NK-92 treated with Interleukin-12 subunit alpha and Interleukin-12 subunit beta, amount 100 ng/mL, for 24 hours (cell line): Measurements from ENCODE around the gene LYZL2.
"Not testable (repeated sequence)": the region's sequence is repeated elsewhere in the genome, so short reads cannot be mapped to it uniquely, and the experiment has no call there.

Experiments used
- DNase-seq: peaks from one replicate; lab custom pipeline; 2025; lab: John Stamatoyannopoulos, UW

Gene LYZL2

DNA sequence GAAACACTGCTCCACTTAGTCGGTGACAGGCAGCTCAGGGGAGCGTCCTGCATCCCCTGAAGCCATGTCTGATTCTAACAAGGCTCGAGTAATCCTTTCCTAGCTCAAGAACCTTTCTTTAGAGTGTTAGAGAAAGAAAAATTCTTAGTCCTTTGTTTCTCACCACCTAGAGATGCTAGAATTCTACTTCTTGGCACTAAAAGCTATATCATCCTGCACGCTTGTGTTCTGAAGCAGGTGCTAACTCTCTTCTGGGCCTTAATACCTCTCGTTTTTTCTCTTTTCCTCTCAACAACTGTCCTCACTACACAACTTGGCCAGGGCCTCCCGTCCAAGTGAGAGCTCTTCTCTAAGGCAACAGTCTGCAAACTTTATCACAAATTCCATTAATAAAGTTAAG lies at the start of gene LYZL2:
LYZL2 (minus strand) TSS at position 101 of the 400 bp plus-strand sequence. CDS start 2,838 bp downstream, outside the sequence.
- DNase-seq: no peak

DNA sequence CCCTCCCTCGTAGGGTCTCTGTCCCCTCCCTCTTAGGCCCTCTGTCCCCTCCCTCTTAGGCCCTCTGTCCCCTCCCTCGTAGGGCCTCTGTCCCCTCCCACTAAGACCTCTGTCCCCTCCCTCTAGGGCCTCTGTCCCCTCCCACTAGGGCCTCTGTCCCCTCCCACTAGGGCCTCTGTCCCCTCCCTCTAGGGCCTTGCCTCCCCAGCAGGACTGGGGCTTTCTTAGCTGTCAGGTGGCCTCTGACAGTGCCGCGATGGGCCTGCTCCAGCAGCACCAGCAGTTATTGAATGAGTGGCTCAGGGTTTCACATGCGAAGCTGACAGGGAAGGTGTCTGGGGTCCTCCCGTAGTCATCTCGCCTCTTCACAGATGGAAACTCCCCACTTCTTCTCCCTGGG lies 48.1 kb upstream of the LYZL2 start:
- not testable (repeated sequence) for DNase-seq

DNA sequence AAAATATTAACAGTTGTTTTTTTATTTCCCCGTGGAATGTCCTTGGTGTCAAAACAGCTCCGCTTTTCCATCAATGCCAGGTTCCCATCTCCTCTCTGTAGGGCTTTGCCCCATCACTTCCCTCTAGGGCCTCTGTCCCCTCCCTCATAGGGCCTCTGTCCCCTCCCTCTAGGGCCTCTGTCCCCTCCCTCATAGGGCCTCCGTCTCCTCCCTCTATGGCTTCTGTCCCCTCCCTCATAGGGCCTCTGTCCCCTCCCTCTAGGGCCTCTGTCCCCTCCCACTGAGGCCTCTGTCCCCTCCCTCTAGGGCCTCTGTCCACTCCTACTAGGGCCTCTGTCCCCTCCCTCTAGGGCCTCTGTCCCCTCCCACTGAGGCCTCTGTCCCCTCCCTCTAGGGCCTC lies 47.6 kb upstream of the LYZL2 start:
- not testable (repeated sequence) for DNase-seq

DNA sequence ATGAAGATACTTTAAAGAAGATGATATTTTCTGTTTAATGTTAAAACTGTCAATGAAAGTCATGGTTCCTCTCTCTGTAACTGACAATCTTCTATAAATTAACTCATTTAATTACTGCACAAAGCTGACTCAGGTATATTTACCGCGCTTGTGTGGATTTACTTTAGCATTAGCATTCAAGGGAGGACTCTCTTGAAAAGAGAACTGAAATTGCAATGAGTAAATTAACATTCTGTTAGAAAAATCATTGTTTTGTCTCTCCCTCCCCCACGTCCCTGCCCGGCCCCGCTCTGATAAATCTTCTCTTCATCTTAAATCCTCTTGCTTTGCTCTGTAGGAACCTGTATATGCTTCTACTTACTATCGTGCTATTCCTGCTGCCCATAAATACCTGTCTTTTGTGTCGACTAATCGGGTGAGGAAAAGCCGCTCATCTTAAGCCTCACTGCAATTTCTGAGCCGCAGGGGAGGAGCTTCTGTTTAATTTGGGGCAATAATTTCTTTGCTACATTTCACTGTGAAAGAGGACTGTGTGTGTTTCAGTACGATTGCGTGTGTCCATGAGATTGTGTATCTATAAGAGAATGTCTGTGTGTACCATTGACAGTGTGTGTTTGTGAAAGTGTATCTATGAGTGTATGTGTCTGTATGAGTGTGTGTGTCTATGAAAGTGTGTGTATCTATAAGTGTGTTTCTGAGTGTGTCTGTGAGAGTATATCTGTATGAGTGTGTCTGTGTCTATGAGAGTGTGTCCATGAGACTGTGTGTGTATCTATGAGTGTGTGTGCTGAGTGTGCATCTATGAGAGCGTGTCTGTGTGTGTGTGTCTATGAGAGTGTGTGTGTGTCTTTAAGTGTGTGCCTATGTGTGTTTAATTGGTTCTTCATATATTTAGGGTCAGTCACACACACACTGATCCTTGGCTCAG lies 46.5 kb upstream of the LYZL2 start:
- DNase-seq: no peak

DNA sequence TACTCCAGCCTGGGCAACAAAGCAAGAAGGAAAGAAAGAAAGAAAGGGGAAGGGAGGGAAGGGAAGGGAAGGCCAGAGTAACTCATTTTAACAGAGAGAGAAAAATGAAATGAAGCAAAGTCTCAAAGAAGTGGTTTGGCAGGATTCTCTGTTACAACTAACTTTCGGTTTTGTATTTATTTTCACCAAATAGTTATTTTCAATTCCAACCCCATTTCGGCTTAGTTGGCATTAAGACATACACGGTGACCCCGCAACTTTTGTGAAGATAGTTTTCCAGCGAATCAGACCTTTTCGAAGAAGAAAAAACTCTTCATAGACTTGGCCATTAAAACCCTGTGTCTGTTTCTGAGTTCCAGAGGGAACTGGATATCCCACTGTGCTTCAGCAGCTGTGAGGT lies 45.2 kb upstream of the LYZL2 start:
- DNase-seq: no peak

DNA sequence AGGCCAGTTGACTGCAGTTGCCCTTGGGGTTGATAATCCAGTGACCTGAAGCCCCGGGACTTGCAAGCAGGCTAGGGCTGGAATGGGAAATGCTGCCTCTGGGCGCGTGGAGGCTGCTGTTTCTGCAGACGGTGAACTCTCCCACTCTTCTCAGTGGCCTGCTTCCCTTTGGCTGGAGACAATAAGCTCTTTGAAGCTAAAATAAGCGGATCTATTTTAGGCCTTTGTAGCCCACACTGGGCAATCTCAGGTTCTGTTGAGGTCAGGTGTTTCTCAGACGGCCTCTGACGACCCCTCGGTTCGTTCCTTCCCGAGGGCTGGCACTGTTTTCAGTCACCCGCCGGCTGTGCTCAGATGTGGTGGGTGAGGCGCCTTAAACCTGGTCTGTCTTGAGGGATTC lies 43.7 kb upstream of the LYZL2 start:
- DNase-seq: not testable (repeated sequence)

DNA sequence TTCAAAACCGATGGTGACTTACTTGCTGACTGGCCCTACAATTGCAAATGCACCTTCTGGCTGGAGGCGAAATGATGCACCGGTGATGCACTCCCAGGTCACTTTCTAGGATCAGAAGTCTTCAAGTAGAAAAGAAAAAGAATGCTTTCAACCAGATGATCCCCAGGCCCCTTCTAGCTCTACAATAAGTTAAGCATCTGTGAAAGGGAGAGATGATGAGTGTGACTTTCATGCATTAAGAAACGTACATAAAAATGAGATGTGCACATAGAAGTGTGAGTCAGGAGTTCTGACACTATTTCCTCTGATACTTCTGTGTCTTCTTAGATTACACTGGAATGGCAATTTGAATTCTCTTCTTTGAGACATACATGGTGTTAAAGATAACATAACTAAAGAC lies 42.8 kb upstream of the LYZL2 start:
- not testable (repeated sequence) for DNase-seq

DNA sequence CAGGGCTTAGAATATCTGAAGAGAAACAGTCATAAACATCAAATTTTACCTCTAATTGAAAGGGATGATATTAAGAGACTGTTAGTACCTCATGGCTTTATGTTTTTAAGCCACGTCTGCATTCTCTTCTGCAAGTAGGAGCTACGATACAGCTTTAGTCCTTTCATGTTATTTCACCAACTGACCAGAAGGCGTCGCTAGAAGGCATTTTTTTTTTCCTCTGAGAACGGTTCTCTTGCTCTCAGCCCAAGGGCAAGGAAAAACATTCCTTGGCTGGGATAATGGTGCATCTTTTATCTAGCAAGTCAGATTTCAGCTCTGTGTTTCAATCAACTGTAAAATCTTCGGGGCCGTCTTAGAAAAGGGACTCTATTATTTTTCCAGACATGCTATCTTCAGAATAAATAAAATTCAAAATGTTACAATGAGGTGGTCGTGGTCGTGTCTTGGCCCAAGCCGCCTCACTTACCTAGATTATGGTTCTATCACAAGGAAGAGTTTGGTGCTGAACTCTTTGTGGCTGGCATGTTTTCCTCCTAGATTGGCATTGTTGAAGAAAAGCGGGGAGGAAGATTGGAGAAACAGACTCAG lies 41.6 kb upstream of the LYZL2 start:
- no peak for DNase-seq

DNA sequence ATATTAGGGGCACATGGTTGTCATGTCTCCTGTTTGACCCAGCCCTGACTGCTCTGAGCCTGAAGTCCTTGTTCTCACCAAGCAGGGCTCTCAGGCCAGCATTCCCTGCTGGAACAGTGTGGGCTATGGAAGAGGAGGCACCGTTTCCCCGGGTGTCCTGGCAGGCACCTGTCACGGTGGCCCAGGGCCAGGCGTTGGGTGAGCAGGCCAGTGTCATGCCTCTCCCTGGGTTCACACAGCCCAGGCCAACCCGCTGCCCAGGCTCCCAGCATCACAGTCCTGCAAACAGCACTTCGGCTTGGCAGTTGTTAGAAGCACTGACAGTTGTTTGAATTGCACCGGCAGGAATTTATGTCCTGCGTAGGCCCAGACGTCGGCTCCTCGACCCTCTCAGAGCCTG lies 38.4 kb upstream of the LYZL2 start:
- DNase-seq: not testable (repeated sequence)

DNA sequence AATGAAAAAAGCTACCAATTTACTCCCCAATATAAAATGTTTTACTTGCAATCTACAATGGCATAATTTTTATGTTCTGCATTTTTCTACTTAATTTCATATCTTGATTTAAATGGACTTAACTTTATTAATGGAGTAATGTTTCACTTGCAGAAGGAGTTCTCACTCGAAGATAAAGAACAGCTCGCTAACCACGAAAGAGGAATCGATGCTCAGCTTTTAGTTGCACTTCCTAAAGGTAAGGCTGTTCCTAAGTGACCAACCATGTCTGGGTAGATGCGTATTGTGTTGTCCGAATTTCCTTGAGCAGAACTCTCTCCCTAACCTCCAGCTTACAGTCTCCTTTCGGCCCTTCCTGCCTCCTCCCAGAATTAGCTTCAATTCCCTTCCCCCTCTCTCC lies 33.9 kb upstream of the LYZL2 start:
- DNase-seq: not testable (repeated sequence)

DNA sequence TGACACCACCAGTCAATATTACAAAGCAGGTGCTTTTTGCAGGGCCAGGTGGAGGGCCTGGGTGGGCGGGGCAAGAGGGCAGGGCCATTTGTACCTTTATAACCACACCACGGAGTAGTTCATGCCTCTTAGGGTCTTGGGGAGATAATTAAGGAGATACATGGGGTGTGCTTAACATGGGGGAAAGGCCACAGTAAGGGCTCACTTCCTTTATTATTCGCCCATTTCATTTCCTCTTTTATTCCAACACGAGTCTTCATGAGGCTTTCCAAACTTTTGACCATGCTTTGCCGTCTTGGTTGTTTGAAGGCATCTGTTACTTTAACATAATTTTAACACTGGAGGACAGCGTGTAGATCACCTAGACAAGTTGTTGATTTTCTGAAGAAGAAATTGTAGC lies 33.3 kb upstream of the LYZL2 start:
- DNase-seq: no peak

DNA sequence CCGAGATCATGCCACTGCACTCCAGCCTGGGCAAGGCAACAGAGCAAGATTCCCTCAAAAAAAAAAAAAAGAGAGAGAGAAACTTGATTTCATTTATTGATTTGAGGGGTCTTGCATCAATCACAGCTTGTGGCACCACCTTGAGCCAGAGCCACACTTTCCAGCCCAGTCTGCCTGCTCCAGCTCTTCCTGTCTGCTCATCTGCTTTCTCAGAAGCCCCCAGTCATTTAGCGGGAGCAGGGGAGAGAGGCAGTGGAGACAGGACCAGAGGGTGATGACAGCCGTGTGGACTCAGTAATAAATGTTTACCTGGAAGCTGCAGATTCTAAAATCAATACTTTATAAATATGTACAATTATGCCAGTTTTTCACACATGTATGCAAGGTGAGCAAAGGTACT lies 30.8 kb upstream of the LYZL2 start:
- DNase-seq: not testable (repeated sequence)

DNA sequence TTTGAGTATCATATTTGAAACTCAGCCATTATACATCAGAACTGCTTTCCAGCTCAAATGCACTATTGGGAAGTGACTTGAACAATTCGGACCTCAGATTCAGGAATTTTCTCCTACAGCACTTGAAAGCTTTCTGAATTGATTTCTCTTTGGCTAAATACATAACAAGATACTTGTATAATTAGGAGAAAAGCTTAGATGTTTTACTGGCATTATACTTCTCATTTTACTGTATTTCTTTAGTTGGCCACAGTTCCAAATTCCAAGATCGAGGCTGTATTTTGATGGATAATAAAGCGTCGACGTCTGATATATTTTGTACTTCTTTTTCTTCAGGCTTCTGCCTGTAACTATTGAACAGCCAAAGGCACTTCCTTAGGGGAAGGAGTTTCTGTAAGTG lies 26.7 kb upstream of the LYZL2 start:
- DNase-seq: no peak

DNA sequence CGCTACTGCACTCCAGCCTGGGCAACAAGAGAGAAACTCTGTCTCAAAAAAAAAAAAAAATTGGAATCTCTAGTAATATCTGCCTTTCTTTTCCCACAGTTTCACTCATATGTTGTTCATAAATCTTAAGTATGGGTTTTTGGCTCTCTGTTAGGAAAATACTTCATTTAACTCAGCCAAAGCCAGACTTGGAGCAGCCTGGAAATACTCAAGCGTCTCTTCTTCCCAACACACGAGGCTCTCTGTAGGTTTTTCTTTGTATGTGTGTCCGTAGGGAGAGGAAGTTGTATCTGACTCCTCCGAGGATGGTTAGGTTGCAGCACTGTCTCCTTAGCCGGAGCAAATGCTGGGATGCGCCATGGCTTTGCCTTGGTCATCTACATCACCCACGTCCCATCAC lies 25.4 kb upstream of the LYZL2 start:
- DNase-seq: not testable (repeated sequence)

DNA sequence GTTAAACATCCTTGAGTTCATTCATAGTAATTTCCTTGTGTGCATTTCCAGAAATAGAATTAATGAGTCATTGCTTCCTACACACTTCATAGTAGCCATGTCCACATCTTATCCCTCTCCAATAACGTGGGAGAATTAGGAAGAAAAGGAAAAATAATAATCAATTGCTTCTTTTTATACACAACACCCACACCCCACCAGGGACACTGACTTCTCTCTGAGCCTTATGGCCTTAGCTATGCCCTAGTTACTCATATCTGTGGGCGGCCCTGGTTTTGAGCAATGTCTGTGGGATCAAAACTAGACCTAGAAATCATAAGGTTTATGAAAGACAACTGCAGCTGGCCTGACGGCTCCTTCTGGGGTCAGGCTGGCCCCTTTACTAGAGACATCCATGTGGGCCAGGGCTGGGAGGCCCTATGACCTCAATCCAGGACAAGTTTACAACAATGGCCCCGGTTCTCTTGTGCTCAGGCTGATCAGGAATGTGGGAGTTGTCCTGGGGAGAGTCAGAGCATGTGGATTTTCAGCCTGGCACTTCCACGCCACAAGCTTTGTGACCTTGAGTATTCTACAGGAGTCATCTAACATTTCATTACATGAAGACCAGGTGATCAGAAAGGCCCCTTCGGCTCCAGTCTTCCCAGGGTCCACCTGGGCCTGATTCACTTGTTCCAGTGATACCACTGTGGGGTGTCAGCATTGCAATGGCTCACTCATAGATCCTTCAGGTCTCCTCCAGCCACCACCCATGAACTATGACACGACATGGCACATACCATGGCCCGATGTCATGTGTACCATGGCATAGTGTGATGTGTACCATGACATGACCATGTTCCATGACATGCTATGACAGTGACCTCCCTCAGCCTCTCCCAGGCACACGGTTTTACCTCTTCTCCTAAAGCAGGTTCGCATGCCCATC lies 22.2 kb upstream of the LYZL2 start:
- not testable (repeated sequence) for DNase-seq

DNA sequence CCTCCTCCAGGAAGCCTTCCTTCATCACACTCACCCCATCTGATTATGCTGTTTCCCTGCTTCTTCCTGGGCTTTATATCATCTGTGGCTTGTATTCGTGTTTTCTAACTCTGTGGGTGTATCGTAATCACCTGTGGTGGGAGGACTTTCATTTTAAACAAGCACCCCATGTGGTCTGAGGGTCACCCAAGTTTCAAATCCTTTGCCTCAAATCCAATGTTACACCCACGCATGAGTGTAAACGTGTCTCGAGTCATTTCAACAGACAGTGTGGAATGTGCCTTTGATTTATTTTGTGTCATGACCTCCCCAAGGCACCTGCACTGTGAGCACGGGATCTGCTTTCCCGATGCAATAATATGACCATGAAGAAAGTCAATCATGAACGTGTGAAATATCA lies 17.5 kb upstream of the LYZL2 start:
- no peak for DNase-seq

DNA sequence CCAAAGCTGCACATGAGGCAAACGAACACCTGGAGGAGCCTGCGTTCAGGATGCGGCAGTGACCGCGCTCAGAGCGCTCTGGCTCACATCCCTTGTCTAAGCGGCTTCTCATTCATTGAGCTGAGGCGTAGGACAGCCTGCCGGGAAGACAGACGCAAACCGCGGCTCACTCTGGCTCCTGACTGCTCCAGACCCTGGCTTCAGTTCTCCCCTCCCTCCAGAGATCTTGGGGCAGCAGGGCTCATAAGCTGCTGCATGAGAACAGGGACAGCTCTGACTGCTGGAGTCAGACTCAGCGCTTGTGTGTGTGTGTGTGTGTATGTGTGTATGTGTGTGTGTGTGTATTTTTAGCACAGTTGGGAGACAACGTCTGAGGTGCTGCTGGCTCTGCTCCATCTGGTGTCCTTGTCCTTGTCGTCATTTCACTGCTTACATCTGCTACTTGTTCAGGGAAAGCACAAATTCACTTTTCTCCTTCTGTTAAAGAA lies 15.8 kb upstream of the LYZL2 start:
- DNase-seq: no peak

DNA sequence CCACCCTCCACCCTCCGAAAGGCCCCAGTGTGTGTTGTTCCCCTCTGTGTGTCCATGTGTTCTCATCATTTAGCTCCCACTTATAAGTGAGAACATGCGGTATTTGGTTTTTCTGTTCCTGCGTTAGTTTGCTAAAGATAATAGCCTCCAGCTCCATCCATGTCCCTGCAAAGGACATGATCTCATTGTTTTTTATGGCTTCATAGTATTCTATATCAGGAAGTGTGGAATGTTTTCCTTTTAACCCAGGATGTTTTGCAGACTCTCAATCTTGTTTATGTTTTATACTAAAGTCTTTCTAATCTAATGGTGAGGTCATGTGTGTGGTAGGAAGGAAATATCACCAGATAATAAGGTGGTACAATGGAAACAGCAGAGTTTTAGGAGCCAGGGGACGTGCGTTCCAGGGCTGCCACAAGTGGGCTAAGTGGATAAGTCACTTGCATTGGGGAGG lies 14.9 kb upstream of the LYZL2 start:
- DNase-seq: not testable (repeated sequence)

DNA sequence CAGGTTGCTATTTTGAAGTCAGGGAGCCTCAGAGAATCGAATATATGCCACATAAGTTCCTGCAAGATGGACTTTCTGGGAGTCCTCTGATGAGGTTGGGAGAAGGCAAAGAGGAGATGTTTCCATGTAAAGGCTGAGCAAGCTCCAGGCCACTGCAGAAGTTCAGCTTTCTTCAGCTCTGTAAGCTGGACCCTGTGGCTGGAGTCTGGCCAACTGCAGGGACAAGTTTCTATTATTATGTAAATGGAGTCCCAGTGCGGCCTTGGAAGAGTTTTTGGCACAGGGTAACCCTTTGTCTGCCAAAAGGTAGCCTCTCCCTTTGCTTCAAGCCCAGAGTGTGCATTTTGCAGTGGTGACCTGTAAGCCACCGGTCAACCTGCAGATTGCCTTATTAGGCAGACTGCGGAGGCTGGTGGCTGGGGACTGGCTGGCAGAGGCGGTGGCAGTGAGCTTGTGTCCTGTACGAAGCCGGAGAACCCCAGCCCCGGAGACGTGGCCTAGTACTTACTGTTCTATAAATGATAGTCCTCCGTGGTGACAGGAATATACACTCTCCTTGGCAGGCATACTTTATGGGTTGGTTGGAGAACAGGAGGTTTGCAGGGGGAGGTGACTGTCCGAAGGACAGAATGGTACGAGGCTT lies 14.1 kb upstream of the LYZL2 start:
- DNase-seq: not testable (repeated sequence)

DNA sequence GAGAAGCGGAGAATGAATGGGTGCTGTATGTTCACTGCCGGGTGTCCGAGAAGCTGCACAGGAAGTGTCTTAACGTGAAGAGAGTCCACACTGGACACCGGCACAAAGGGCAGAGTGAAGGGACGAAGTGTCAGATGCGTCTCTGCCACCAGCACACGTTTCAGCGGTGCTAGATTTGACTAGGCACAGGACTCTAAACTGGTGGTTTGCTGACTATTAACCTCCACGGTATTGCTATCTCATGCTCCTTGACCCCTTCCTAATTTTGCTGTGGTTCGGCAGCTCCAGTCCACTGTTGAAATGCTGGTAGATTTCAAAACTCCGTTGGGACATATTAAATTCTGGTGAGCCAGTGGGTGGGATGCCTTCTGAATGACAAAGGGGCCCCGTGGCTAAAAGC lies 13.3 kb upstream of the LYZL2 start:
- DNase-seq: not testable (repeated sequence)

DNA sequence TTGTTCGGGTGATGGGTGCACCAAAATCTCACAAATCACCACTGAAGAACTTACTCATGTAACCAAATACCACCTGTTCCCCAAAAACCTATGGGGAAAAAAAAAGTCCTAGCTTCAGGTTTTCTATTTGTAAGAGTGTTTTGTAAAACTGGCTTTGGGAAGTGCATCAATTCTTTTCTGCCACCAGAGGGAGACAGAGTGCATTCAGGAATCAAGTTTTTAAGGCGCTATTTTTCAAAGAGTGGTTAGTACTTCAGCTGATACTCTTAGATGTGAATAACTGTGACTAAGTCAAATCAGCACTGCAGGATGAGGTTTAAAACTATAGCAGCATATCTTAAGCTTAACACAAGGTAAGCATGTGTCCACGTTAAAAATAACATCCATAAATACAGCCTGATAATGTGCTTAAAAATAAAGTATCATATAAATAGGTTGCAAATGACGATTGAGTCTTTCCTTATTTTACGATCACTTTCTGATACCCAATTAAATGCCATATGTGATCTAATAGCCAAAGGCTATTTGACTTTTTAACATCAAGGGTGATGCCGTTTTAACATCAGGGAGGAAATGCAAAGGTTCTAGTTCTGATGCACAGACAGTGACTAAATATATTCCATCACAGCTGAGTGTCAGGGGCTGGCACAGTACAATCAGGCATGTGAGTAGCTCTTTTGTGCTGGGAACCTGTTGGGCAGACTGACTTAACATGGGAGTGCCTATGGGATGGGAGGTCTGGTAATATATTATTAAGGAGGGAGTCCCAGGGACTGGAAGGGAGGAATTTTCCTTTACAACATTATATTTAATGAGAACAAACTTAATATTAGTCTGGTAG lies 10.6 kb upstream of the LYZL2 start:
- no peak for DNase-seq
